ENCODE measurements around the gene MRPL20.

DNA sequence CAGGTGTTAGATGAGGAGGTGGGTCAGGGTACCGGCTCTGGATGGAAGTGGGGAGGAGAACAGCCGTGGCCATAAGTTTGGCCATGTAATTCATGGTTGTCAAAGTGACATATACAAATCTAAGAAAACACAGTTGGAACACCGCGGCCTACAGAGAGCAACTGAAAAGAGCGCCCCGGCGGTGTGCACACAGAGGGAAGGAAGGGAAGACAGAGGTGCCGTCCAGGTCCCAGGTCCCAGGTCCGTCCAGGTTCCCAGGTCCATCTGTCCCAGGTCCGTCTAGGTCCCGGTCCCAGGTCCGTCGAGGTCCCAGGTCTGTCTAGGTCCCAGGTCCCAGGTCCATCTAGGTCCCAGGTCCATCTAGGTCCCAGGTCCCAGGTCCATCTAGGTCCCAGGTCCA lies 4.5 kb upstream of the MRPL20 start:
- TF ChIP-seq, protein P1, sequence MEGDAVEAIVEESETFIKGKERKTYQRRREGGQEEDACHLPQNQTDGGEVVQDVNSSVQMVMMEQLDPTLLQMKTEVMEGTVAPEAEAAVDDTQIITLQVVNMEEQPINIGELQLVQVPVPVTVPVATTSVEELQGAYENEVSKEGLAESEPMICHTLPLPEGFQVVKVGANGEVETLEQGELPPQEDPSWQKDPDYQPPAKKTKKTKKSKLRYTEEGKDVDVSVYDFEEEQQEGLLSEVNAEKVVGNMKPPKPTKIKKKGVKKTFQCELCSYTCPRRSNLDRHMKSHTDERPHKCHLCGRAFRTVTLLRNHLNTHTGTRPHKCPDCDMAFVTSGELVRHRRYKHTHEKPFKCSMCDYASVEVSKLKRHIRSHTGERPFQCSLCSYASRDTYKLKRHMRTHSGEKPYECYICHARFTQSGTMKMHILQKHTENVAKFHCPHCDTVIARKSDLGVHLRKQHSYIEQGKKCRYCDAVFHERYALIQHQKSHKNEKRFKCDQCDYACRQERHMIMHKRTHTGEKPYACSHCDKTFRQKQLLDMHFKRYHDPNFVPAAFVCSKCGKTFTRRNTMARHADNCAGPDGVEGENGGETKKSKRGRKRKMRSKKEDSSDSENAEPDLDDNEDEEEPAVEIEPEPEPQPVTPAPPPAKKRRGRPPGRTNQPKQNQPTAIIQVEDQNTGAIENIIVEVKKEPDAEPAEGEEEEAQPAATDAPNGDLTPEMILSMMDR (IDR thresholded peaks at IDR 0.05): no peak
- no peak for TF ChIP-seq POLR2A (IDR thresholded peaks at IDR 0.05)
